Stimulated activated CD8-positive, alpha-beta memory T cell treated with anti-CD3 and anti-CD28 coated beads, Interleukin-7, amount 100 ng/mL, for 4 hours (primary cell): Measurements from ENCODE around the gene AGAP6.
"Not testable (repeated sequence)": the region's sequence is repeated elsewhere in the genome, so short reads cannot be mapped to it uniquely, and the experiment has no call there.

ENCODE experiments used
- DNase-seq, 2 donors: peaks; one replicate each; pipeline ENCODE4 v3.0.0-alpha.2; 2020; ENCODE audit warnings: low read depth in 2 of 2

The AGAP6 gene

DNA sequence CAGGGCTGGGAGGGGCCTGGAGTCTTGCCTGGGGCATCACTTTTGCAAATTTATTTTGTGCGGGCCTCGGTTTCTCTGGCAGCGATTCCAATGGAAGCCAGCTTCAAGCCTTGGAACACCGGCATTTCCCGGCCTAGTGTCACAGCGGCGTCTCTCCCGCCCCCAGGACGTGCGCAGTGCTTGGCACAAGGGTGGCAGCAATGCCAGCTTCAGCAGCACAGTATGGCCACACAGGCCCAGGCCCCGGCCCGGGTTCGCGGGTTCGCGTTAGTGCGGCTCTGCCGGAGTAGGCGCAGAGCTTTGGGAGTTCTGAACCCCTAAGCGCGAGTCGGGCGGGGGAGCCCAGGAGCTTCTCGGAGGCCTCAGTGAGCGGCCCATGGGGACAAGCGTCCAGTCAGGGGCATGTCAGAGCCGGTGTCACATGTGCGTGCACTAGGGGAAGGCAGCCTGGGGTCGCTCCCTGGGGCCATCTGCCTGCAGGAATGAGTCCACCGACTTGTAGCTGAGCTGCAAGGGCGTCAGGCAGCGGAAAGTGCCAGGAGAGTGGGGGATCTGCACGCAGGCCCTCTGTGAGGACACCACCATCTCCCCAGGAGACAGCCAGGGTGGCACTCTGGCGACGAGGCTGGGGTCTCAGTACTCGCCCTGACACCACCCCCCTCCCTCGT is 36.6 kb downstream of the AGAP6 start:
- not testable (repeated sequence) for DNase-seq

DNA sequence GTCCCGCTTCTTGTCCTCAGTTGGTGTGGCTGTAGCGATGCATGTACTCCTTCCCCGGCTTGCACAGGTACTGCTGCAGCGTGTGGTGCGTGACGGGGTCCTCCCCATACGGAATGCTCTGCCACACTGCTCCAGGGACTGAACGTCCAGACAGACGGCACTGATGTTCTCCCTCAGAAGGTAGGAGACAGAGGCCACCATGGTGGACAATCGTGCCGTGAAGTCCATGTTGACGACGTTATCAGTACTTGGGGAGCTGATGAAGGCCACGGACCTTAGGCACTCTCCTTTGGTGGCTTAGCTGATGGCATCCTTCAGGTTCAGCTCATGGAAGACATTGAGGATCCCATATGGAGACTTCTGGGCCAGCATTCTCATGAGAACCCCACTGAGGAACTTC is 37.4 kb downstream of the AGAP6 start:
- DNase-seq, result no peak

DNA sequence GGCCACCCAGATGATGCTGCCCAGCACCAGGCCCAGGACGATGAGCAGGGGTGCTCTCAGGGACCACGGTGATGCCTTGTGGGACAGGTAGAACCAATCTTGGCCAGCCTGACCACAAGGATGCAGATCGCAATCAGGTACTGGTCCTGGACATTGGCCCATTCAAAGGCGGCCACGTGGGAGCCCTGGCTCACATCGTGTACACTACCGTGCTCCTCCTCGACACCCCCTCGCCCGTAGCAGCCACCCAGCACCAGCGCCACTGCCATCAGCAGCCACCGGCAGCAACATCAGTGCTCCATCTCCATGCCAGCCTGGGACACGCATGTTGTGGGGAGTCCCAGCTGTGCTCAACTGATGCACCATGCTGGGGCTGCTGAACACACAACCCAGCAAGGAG is 39.0 kb downstream of the AGAP6 start:
- DNase-seq, result no peak

DNA sequence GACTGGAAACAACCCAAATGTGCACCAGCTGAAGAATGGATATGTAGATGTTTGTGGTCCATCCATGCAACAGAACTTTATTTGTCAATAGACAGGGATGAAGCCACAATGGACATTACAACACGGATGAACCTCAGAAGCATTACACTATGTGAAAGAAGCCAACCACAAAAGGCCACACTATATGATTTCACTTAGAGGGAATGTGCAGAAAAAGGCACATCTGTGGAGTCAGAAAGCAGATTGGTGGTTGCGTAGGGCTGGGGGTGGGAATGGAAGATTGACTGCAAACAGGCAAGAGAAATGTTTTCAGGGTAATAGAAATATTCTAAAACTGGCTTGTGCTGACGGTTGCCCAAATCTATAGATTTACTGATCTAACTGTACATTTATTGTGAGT is 45.3 kb downstream of the AGAP6 start:
- DNase-seq, result no peak

DNA sequence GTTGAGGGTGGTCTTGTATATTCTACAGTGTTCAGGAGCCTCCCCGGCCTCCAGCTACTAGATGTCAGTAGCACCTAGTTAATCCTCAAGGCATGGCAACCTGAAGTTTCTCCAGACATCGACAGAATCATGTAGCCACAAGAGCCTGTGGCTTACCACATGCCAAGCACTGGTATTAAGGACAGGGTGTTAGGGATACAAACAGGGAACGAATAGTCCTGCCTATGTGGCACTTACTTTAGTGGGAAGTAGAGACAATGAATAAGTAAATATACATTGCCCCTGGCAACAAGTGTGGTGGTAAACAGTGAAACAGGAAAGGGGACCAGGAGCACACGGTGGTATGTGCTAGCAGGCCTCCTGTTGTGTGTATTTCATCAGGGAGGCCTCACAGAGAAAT is 47.1 kb downstream of the AGAP6 start:
- not testable (repeated sequence) for DNase-seq

DNA sequence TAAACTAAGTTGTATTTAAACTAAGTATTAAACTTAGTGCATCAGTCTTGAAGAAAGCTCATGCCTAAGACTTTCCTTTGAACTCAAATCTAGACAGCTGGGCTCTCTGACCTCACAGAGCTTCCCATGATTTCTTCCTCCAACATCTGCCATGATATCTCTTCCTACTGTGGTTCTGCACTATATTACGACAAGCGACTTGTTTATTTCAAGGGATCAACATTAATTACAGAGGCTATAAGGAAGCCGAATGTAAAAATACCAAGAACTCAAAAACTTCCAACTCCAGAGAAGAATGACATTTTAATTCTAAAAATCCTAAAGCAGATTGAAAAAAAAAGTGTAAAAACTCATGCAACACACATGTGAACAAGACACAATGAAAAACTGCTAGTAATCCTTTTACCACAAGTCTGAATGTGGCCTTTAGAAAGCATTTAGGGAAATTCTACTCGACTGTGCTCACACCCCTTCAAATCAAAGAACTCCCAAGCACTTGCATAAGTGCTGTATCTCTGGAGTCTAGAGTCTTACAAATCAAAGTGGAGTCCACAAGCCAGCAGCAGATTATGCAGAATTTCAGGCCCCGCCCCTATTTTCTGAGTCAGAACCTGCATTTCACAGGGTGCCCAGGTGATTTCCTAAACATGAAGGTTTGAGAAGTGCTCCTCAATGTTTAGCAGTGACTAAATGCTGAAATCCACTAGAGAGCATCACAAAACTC is 56.9 kb downstream of the AGAP6 start:
- DNase-seq, result no peak

DNA sequence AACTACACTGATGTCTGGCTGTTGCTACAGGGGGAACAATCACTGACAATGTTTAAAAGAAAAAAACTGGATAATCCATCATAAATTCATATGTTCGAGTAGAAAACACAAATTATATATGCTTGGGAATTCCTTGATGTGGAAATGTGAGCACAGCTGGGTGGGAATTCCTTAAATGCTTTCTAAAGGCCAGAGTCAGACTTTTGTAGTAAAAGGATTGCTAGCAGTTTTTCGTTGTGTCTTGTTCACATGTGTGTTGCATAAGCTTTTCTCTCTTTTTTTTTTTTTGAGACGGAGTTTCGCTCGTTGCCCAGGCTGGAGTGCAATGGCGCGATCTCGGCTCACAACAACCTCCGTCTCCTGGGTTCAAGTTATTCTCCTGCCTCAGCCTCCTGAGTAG is 58.3 kb downstream of the AGAP6 start:
- DNase-seq, result not testable (repeated sequence)

DNA sequence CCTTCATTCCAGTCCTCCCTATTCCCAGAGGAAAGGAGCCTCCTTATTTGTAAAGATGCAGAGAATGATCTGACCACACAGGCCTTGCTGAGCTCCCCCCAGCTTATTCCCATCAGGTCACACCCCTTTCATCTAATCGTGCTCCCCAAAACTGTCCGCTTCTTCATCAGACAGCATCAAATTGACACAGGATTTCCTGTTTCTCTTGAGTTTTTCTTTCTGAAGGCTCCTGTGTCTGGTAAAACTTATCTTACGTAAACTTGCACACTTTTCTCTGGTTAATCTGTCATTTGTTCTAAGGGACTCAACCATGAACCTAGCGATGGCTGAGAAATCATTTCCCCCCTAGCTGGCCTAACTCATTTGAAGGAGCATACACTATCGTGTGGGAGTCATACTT is 59.4 kb downstream of the AGAP6 start:
- DNase-seq, result not testable (repeated sequence)

DNA sequence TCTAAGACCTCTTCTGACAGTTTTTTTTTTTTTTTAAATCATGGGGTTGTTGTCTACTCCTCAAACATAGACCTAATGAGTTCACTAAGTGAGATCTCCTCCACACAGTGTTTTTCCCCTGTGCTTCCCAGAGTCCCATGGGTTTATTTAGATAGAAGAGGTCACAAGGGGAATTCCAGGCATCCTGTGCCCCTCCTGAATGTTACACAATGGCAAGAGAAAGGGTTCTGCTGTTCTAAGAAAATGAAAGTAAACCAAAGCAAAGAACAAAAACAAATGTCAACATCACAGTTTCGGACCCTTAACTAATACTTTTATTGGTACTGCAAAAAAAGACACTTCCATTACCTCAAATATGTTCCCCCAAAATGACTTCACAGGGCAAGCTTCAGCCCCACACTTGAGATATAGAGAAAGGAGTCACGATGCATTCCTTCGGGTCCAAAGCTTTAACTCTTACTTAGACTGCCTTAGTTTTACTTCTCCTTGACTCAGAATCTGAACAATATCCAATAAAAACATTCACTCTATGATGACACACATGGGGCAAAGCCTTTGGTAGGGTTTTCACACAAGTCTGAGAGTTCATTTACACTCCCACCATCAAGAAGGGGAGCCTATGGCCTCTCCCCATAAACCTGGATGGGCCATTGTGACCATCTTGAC is 63.9 kb downstream of the AGAP6 start:
- not testable (repeated sequence) for DNase-seq

DNA sequence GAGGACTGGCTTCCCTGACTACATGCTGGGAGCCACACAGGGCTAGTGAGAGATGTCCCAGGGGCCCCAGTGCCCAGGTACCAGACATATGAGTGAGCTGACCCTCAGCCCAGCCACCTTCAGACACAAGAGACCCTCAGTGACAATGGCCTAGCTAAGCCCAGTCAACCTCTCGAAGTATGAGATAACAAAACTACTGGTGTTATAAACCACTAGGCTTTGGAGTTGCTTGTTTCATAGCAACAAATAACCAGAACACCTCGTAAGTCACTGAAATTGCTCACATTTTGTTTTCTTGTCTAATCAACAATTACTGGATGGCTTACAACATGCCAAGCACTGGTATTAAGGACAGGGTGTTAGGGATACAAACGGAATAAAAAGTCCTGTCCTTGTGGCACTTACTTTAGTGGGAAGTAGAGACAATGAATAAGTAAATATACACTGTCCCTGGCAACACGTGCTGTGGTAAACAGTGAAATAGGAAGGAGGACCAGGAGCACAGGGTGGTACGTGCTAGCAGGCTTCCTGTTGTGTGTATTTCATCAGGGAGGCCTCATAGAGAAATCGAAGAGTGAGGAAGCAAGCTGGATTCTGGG is 64.7 kb downstream of the AGAP6 start:
- not testable (repeated sequence) for DNase-seq

DNA sequence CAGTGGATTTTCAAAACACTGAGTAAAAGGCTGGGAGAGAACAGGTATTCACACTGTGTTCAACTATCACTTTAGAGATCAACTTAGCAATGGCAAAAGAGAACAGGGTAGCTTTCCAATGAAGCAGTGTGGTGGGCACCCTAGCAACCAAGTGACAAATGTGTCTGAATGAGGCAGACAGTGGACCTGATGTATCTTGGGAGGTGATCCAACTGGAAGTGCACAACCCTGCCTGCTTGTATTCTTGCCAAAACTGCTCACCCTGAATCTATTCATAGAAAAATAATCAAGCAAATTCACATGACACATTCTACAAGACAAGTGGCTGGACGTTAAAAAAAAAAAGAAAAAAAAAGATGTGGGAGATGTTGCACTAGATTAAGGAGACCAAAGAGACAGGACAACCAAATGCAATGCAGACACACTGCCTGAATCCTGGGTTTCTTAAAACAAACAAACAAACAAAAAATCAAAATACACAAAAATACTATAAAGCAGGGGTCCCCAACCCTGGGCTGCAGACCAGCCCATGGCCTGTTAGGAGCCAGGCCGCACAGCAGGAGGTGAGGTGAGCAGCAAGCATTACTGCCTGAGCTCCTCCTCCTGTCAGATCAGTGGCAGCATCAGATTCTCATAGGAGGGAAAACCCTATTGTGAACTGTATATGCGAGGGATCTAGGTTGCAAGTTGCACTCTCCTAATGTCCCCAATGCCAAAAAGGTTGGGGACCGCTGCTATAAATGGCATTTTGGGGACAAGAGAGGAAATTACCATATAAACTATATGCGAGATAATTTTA is 67.5 kb downstream of the AGAP6 start:
- not testable (repeated sequence) for DNase-seq

DNA sequence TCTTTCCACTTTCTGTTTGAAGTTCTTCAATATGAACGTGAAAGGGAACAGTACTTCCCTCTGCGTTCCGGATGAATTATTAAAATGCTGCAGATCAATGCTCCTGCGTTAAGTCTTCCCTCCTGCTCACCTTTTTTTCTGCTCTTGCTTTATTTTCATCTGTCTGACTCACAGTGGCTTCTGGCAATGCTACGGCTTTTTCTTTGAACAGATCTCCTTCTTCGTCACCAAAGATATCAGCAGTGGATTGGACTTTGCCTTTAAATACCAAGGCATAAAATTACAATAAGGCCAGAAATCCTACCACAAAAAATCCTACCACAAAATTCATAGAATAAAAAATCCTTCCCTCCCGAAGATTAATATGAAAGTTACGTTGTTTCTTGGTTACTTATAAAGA is 68.4 kb downstream of the AGAP6 start:
- DNase-seq, result not testable (repeated sequence)

DNA sequence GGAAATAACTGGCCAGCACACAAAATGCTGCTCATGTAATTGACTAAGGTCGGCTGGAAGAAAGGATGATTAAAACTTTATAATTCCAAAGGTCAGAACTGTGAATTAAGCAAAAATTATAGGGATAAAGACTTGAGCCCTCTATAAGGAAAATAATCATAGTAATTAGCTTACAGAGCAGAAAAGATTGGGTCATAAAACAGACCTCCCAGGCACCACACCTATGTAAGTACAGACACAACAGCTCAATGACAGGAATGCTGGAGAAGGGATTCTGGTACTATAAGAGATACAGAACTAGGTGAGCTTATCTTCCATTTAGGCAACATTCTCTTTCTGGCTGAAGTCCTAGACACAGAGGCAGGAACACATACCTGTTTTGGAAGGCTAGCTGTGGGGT is 70.5 kb downstream of the AGAP6 start:
- DNase-seq, result not testable (repeated sequence)

DNA sequence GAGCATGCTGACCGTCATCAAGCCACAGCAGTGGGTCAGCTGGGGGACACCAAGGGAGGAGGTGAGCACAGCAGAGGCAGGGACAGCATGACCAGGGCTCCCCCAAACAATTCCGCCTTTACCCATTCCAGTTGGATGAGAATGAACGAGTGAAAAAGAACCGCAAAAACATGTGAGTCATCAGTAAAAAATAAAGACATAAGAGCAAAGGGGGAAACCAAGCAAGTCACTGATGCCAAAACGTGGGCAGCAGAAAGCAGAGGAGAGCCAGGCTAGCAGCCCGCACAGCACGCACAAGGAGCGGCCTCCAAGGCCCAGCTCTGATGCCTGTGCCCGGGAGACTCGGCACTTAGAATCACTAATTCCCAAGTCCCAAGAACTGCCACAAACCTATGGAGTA is 71.7 kb downstream of the AGAP6 start:
- not testable (repeated sequence) for DNase-seq
